Activated CD8-positive, alpha-beta memory T cell treated with anti-CD3 and anti-CD28 coated beads for 48 hours (primary cell): Measurements from ENCODE around the gene CNKSR2.

Experiments used
- DNase-seq, 3 experiments: peaks; one replicate each; pipeline ENCODE4 v3.0.0-alpha.2; 2020; ENCODE audit warnings: low read depth in 2 of 3, low spot score in 2 of 3

CNKSR2 gene

DNA sequence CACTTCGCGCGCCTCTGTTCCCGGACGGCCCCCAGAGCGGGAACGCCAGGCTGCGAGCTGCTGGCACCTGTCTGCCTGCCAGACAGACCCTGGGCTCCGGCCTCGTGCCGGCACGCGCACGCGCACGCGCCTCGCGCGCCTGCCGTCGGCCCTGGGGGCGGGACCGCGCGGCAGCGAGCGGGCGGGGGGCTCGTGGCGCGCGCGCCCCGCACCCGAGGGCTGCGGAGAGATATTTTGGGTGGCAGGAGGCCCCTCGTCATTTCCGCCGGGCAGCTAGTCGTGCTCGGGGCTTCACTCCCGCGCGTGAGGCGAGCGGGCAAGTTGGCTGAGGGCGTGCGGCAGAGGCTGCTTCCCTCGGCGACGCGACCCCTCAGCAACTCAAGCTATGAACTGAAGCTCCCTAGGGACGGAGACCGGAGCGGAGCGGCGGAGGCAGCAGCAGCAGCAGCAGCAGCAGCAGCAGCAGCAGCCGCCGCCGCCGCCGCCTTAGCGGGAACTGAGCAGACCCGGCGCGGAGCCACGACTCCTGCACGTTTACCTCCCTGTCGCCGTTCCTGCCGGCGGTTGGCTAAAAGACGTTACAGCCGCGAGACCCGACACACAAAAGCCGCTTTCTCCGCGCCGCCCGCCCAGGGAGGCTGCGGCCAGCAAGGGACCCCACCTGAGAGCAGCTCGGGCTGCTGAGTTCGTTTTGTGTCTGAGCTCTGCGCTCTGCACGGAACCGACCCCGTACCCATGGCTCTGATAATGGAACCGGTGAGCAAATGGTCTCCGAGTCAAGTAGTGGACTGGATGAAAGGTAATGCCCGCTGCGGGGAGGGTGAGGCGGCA, at the start of gene CNKSR2:
Gene CNKSR2 (plus strand): TSS at position 256 of the 831 bp plus-strand sequence. CDS start 480 bp downstream, at position 736.
- DNase-seq = peak; percentile 26 to 43 (median 27)

DNA sequence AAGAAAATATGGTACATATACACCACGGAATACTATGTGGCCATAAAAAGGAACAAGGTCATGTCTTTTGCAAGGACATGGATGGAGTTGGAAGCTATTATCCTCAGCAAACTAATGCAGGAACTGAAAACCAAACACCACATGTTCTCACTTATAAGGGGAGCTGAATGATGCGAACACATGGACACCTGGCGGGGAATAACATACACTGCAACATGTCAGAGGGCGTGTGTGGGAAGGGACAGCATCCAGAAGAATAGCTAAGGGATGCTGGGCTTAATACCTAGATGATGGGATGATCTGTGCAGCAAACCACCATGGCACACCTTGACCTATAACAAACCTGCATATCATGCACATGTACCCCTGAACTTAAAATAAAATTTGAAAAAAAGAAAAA, 19.5 kb upstream of the CNKSR2 start:
- no peak for DNase-seq

GRCh38 chrX:21355831-21356230, 18.4 kb upstream of the CNKSR2 start:
- DNase-seq = no peak

GRCh38 chrX:21369613-21370012, 4.6 kb upstream of the CNKSR2 start:
- no peak for DNase-seq

- DNase-seq = no peak
Measured at GRCh38 chrX:21373001-21373400, 1.2 kb upstream of the CNKSR2 start.

GRCh38 chrX:21373637-21374162, 518 bp upstream of the CNKSR2 start:
- peak in 2 of 3 experiments; percentile 5 for DNase-seq

- DNase-seq = peak in 1 of 3 experiments; percentile 3
Measured at GRCh38 chrX:21374994-21375707, 933 bp downstream of the CNKSR2 start.

DNA sequence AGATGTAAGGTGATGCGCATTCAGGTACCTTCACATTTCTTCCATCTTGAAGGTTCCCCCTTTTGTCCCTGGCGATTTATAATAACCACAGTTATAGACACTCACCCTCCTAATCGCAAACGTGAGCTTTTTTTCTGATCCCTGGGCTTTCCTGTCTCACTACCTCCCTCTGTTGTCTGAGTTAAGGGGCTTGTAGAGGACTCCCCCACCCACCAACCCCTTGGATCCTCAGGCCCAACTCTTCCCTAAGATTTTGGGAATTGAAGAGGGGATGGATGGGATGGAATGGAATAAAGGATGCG, 1.4 kb downstream of the CNKSR2 start:
- DNase-seq = no peak

DNA sequence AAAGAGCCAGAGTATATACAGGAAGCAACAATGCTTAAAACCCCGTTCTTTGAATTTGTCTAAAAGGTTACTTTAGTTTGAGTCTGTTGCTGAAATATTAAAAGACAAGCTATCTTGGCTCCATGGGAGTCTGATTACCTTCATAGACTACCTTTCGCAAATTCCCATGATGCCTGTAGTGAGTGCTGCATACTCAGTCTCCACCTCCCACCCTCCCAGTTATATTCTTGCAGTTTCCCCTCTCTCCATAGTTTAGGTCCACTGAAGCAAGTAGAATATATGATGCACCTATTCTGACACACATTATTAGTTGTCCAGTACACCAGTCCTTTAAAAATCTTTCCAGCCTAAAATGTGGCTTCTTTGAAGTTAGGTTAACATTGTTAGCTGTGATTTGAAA, 2.4 kb downstream of the CNKSR2 start:
- DNase-seq = no peak

DNA sequence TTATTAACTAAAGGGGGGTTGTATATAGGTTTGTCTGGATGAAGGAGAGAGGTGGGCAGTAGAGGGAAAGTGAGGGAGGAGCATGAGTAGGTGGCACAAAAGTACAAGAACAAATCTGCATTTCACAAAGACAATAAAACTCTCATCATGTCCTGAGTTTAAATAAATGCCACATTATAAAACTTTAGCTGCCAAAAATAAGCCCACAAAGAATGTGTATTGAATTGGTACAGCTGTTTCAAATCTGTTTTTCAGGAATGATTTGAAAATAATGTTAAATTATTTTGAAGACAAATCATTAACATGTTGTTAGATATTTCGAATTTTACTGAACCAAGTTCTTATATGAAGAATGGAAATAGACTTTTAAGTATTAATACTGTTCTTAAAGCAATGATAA, 5.8 kb downstream of the CNKSR2 start:
- no peak for DNase-seq

- DNase-seq = no peak
Measured at GRCh38 chrX:21382715-21383114, 8.5 kb downstream of the CNKSR2 start.

GRCh38 chrX:21383546-21383945, 9.3 kb downstream of the CNKSR2 start:
- no peak for DNase-seq

GRCh38 chrX:21384178-21384577, 10.0 kb downstream of the CNKSR2 start:
- DNase-seq = no peak

GRCh38 chrX:21394792-21395191, 20.6 kb downstream of the CNKSR2 start:
- DNase-seq = no peak

DNA sequence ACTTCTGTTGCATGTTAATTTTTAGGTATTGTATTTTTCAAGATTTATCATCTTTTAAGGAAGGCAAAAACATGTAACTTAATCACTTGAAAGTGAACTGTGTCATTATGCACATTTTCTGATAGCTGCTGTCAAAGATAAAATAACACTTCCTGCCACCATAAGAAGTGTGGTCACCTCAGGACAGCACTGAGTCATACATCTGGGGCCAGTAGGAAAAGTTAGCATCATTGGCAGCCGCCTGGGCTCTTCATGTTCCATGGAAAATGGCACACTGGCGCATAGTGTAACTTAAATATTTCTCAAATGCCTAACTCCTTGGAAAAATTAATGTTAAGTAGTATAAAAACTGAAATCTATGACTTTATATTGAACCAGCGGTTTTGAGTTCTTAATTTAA, 24.2 kb downstream of the CNKSR2 start:
- no peak for DNase-seq

DNA sequence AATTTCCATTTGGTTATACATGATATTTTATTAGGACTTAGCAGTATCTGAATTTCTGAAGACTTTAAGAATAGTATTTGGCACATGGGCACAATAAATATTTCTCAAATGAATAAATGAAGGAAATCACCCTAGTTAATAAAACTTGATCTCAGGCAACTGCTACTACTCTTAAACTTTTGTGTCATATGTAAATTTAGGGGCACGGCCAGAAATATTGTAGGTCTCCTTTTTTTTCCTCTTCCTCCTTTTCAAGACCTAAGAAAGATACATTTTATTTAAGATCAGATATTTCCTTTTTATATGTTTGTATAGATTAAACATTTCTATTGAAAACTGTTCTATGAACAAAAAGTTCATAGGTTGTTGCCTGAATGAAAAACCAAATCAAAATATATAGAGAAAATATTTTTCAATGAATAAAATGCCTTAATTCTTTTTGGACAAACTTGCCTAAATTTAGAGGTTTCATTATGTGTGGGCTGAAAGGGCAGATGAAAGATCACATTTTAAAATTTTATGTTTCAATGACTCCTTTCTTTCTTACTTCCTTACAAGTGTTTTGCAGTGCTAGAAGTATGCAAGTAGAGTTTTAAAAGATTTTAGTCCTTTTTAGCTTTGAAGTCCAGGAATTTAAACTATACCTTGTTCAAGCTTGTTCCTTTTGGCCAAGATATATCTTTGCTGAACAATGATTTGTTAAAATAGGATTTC, 26.3 kb downstream of the CNKSR2 start:
- DNase-seq = no peak

DNA sequence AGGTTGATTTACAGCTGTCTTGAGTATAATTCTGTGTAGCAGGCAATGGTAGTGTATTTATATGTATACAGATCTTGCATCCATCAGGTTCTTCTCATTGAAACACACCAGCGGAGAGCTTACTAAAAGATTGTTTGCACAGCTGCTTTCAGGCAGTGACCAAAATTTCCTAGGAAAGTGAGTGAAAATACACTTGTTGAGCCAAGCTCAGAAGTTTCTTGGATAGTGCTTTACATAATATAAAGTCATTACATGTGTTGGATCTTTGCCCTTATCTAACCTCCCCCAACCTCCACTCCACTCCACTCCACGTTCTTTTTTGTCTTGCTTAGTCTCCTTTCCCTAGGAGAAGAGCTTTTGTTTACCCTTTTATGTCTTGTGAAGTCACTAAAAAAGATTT, 34.1 kb downstream of the CNKSR2 start:
- DNase-seq = no peak

- DNase-seq = no peak
Measured at GRCh38 chrX:21408788-21409187, 34.6 kb downstream of the CNKSR2 start.

GRCh38 chrX:21412029-21412428, 37.8 kb downstream of the CNKSR2 start:
- DNase-seq = no peak

GRCh38 chrX:21412883-21413282, 38.7 kb downstream of the CNKSR2 start:
- DNase-seq = no peak

- DNase-seq = no peak
Measured at GRCh38 chrX:21427086-21427485, 52.9 kb downstream of the CNKSR2 start.

- no peak for DNase-seq
Measured at GRCh38 chrX:21437036-21437435, 62.8 kb downstream of the CNKSR2 start.
